HG03045 (cell line): Measurements from ENCODE around the gene OXNAD1.
A peak's percentile ranks its signal among the peaks of the same experiment; 100 is the strongest.

Experiments
- ATAC-seq: cut with Tn5 transposase; IDR thresholded peaks from one replicate; pipeline ENCODE4 v1.9.1; 2021; ENCODE audit warnings: mild to moderate bottlenecking, moderate library complexity; ENCODE audit not compliant: unreplicated experiment

OXNAD1 gene

DNA sequence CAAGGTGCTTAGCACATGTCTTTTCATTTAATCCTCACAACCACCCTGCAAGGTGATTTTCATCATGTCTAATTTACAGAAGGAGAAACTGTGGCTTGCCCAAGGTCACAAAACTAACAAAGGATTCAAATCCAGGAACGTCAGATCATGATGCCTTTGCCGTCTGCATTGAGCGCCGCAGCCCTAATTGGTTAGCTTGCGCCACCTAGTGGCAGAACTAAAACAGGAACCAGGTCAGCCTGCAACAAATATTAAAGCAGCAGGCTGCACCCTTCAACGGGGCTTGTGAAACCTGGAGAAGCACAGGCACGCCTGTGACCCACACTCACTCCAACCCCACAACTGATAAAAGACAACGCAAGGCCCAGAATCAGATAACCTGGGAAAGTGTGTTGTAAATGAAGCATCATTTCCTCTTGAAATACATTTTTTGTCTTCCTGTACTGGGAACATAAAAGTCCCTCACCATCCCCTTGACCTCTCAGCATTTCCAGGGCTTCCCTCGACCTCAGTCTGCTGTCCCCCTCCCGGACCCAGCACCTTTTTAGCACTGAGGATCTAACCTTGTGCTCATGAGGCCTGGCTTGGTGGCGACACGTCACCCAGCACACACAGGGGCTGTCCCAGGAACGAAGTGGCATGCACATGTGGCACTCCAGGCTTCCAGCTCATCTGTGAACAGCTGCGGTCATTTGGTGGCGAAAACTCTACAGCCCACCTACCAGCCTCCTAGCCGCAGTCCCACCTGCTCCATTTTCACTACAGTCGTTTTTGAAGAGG is 17.5 kb upstream of the OXNAD1 start:
- ATAC-seq = peak; percentile 75

DNA sequence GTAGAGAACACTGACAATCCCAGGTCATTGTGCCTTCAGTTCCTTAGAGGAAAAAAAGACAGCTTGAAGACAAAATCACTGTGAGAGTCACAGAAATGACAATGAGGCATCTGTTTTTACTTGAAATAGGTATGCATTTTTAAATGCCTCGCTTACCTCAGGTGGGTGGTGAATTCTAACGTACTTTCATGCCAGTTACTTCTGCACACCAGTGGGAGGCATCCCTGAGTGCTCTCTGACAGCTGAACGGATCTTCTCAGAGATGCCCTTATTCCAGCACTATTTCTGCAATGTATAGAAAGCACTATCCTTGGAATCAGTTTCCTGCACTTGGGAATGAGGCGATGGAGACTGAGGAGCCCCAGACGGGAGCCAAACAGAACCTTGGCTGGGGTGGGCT is 16.5 kb upstream of the OXNAD1 start:
- no peak for ATAC-seq

DNA sequence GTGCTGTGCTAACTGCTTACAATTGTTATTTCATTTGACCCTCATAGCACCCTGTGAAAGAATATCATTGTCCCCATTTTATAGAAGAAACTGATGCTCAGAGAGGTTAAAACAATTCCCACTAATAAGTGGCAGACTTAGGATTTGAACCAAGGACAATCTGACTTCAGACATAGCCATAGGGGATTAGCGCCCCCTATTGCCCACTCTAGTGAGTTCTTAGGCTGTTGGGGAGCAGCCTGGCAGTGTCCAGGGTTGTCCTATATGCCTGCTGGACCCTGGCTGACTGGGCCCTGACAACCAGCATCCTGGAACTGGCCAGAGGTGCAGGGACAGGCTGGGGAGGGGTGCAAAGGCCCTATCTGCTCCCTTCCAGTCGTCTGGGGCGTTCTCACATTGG is 15.7 kb upstream of the OXNAD1 start:
- no peak for ATAC-seq

DNA sequence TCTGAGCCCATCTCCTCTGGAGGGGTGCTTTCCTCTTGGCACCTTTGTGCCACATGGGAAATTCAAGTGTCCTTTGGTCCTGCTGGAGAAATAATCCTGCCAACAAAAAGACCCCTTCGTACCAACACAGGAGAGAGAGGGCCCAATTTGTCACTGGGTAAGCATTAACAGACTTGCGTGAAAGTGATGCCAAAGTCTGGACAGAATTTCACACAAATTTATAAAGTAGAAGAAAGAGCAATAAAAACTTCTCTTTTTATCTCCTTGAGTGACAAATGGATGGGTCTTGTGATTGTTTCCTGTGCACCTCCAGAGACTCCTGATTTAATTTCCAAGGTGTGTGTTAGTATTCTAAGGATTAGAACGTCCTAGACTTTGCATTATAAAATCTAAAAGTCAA is 15.1 kb upstream of the OXNAD1 start:
- ATAC-seq = no peak

DNA sequence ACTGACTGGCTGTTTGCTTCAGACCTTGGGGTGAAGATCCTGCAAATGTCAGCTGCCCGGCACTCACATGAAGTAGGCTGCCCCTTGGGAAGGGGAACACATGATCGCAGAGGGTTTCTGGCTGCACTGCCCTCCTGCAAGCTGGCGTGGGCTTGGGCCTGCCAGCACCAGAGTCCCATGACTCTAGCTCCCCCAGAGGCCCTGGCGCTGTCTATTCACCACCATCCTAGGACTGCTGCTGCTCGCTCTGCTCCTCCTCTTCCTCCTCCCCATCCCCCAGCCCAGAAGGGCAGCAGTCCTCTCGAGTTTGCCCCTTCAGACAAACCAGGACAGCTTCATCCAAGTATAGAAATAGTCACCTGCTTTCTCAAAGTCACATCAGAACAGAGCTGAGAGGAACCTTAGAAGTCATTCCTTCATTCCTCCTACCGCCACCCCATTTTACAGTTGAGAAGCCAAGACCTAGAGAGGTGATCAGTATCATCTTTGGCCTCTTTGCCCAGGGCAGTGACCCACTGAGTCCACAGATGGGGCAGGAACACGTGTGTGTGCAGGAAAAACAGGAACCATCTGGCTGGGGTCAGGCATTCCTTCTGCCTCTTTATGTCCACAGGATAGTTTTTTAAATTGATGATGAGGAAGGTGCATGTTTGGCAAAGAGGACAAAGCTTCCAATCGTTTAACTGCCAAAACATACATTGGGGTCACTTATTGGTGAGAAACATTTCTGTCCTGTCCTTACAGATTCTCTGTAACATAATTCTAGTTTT is 13.5 kb upstream of the OXNAD1 start:
- no peak for ATAC-seq

DNA sequence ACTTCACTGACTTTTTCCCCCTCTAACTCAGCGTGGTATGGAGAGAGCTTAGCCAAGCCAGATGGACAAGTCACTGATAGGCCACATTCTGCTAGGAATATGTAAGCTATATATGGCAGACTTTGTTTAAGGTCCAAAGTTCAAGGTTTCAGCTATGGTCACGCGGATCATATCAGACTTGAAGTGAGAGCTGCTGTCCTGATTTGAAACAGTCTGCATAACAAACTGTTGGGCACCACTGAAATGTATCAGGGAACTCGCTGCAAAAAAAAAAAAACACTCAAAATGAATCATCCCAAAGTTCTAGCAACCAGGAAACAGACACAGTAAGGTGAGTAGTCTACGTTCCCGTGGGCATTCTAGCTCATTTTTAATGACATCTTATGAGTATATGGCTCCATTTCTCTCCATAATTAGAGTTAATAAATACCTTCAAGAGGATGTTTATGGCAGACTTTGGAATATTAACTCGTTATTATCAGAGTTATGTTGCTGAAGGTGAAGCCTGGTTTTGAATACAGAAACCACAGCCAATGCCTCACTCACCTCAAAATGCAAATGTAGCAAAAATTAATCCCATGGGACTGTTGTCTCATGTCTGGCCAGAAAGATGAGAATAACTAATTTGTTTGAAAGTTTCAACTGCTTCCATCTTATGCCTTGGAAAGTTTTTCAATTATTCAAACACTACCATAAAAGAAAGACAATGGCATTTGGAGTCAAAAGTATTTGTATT is 12.6 kb upstream of the OXNAD1 start:
- no peak for ATAC-seq

DNA sequence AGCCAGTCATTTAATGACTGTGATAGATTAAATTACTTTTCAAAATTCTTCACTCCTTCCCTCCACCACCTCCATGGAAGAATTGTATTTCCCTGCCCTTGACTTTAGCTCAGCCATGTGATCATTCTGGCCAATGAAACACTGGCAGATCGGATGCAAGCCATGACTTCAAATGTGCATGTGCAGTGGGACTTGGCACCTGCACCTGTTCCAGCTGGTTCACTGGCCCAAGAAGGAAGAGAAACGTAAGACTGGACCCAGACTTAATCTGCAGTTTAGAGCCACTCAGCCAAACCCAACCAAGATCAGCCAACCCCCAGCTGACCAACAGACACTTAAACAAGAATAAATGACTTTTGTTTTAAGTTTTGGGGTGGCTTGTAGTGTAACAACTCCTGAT is 12.0 kb upstream of the OXNAD1 start:
- ATAC-seq = no peak

DNA sequence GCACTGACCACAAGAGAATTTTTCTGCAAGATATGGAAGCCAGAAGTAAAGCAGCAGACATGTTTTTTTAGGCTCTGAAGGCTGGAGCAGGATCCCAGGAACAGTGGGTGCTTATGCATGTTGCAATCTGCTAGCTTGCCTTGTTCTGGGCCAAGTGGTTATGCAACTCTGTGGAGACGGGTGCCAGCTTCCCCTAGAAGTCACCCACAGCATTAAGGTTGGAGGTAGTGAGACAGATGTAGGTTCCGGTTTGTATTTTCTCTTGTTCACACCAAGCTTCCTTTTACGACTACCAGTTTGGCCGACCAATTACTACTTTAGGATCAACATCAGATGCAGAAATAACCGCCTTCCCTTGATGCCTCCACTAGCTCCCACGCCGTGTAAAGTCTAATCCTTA is 11.4 kb upstream of the OXNAD1 start:
- no peak for ATAC-seq

DNA sequence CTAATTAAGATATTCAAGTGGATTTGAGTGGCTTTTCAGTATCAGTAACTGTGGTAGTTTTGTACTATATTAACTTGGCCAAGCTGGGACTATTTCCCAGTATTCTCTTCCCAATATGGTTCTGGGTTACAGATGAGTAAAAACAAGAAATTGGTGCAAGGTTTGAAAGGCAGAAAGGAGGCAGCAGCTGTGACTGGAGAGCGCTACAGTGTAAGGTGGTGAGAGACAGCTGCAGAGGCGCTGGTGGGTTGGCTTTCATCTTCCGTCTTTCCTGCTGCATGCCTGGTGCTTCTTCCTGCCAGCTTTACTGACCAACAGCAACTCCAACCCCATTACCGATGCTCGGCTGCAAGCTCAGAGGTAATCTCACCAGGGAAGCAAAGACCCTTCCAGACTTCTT is 10.1 kb upstream of the OXNAD1 start:
- ATAC-seq = no peak

DNA sequence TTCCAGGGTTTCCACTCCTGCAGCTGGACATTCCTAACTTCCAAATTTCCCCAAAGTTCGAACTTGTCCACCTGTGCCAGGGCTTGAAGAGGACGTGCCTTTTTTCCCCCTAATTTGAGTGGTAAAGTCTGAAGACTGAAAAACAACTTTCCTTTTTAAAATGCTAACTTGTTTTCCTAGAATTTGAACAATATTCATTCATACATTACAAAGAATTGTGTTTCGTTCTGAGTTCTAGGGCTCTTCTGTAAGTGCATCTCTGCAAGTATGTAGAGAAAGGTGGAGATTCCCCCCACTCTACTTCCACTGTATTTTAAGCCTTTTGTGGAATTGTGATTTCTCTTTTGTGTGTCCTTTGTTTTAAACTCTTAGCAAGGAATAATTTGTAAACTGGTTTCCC is 9.7 kb upstream of the OXNAD1 start:
- no peak for ATAC-seq

DNA sequence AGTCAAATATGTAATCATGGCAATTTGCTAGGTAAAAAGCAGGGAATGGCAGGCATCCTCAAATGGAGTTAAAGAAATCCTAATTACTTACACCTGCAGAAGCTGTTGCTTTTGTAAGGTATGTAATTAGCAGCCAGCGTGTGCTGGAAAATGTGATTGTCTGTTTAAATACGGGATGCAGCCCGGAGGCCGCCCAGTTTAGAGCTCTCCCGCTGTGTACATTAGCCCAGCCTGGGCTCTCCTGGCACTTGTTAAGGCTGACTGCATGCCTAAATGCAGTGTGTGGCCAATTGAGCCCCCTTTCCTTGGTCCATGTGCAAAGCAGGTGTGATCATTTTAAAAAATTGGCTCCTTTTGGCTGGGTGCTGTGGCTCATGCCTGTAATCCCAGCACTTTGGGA is 9.3 kb upstream of the OXNAD1 start:
- no peak for ATAC-seq

DNA sequence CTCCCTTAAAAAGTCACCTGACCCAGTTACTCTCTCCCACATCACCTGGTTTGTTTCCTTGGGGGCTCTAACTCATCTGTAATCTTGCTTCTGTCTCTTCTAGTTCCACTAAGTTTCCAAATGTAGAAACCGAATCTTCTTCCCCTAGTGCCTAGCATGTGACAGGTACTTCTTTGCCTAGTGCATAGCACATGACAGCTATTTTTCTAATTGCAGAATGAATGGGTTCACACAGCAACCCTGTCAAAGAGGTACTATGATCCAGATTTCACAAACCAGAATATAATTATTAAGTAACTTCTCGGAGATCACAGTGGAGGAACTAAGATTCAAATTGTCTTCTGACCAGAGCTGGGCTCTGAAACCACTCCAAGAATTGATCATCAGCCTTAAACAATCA is 7.7 kb upstream of the OXNAD1 start:
- ATAC-seq = no peak

DNA sequence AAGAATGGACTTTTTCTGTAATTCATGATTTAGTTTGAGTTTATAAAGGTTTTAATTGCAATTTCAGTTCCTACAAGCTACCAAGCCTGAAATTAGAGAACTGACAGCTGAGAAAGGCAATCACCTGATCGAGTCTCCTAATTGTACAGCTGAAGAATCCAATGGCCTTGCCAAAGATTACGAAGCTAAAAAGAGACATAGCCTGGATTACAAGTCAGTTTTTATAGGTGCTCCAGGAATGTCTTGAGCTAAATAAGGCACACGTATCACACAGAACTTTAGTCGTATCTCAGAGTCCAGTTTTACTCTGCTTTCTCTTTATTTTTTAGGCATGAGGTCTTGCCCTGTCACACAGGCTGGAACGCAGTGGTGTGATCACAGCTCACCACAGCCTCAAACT is 6.8 kb upstream of the OXNAD1 start:
- ATAC-seq = no peak

DNA sequence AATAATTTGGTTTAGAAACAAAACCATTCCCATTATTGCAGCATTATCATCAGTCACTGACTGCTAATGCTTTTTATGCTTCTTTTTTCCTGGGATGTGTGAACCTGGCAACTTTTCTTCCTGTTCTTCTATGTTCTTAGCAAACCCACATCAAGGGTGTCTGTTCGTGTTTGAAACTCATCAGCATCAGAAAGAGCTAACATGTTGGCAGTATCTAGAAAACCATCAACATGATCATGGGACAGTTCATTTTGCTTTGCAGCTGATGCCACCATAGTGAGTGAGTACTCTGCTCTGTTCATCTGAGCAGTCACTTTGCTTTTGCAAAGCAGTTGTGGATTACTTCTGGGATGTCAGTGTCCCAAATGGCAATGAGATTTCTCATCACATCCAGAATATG is 6.1 kb upstream of the OXNAD1 start:
- ATAC-seq = no peak

DNA sequence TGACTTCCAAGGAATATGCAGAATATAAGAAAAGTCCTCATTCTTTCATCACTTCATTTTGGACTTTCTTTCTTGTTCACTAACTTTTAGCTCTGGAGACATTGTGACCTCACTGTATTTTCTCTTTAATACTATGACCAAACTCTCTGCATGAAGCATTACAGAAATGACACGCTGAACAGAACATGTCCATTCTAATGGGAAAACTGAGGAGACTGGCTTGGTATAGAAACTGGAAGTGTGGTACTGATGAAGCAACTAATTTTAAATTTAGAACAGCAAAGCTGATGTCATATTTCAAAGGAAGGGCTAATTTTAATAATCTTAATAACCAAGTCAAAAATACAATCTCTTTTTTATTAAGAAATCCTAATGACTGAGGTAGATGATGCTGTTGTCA is 5.0 kb upstream of the OXNAD1 start:
- no peak for ATAC-seq

DNA sequence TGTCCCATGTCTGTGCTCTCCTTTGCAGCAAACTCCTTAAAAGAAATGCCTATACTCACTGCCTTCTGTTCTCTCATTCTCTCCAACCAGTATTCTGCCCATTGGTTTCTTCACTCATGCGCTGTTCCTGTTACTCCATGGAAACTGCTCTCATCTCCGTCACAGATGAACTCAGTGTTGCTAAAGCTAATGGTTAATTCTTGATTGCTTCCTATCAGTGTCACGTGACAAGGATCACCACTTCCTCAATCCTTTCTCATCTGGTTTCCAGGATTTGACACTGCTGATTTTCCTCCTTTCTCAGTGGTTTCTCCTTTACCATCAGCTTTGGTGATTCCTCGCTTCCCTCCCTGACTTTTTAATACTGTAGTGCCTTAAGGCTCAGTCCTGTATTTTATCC is 2.8 kb upstream of the OXNAD1 start:
- no peak for ATAC-seq

DNA sequence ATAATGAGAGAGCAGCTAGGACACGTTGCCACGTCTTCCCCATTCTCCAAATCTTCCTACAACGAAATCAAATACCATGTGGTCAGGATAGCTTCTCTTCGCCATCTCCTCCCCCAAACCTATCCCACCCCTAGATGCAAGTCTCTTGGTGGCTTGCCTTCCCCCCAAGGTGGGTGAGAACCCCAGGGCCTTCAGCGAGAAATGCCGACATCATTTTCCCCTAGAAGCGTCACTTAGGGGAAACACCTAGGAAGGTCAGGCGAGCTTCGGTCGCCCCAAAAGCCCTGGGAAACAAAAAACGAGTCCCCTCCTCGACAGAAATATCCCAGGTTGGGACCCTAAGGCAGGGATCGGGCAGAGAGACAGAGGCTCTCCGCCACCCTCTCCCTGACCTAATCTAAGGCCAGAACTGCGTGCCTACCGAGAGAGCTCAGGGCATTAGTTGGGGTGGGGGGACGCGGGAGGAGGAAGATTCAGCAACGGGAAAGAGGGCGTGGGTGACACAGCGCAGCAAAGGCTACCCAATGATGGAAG is 771 bp upstream of the OXNAD1 start:
- no peak for ATAC-seq

DNA sequence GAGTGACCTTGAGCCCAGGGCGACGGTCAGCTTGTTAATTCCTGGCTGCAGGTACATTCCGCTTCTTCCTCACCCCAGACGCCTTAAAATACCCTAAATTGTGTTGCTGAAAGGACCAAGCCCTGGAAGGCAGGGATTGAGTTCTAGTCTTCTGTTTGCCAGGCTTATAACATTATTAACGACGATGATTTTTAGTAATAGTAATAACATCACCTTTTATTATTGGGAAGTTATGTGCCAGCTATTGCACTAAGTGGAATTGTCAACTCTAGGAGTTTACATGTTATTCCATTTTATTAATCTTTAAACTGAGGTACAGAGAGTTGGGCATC is 409 bp downstream of the OXNAD1 start:
- ATAC-seq = no peak

DNA sequence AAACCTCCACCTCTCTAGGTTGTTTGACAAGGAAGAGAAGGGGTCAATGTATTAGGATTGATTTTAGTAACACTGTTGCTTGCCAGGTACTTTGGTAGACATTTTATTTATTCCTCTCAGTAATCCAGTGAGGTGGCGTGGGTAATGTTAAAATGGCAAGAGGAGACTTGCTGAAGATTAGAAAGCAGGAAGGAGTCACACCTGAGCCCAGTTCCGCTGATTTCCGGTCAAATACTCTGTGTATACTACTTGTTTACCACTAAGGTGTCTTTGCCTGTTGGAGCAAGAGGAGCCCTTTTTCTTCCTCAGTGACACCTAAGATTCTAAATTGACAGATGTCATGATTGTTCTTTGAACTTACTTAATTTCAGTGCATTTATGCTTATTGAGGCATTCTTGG is 1.7 kb downstream of the OXNAD1 start:
- no peak for ATAC-seq

DNA sequence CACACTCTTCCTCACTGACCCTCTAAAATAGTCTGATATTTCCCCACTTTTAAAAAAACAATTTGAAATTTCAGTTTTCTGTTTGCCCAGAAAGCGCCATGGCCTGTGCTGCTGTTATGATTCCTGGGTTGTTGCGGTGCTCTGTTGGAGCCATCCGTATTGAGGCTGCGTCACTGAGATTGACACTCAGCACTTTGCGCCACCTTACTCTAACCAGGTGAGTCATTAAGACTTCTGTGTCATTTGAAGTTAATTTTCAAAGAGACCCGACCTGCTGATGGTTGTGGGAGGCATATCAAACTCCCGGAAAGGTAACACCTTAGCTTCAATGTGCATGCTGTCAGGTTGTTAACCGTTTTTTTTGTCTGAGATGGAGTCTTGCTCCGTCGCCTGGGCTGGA is 5.8 kb downstream of the OXNAD1 start:
- ATAC-seq = no peak

DNA sequence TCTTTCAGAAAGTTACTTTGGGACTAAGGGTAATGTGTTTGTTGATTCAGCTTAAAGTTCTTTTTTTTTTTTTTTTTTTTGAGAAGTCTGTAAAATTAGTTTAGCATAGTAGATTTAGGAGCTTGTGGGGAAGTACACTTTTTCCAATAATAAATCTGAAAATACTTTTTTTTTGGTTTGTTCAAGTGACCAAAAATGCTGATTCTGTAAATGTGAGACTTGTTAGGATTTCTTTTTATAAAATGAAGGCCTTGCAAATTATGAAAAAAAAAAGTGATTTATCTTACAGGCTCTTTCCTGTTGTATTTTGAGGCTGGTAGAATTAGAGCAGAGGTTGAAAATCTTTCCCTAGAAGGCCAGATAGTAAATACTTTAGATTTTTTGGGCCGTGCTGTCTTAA is 7.6 kb downstream of the OXNAD1 start:
- no peak for ATAC-seq

DNA sequence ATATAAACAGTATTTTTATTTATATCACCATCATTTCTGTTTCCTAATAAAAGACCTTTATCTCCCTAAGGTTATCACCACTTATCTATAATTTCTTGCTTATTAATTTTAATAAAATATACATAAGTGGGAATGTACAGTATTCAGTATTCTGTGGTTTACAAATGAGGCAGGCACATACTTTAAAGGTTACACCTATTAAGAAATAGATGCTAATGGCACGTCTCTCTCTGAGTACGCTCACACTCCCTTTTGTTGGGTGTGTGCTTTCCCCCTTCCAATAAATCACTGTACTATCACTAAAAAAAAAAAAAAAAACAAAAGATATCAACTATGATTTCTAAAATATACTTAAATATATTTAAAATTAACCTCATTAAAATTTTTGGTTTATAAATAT is 8.9 kb downstream of the OXNAD1 start:
- no peak for ATAC-seq
